Aorta (tissue), 5 donors: ENCODE results near the gene ACOT7. TPM values are rescaled to one million over a fixed set of nuclear protein-coding genes. Genes with fewer than 3 reads are reported as not detected.

Source experiments
- ATAC-seq: fragments of 200-7000 bp; cut with Tn5 transposase; one replicate; pipeline ENCODE4 v1.9.1; 2022; ENCODE audit warnings: moderate library complexity; ENCODE audit not compliant: low FRiP score
- DNase-seq, 2 donors: peaks; one replicate each; pipeline ENCODE4 v3.0.0-alpha.2; 2020
- H3K27ac ChIP-seq, 2 donors: one replicate each; pipeline ENCODE4 v1.5.1; 2013; ENCODE audit warnings: low read length in 2 of 2, mild to moderate bottlenecking in 2 of 2, moderate library complexity in 2 of 2, control low read depth in 1 of 2, inconsistent platforms in 1 of 2, low read depth in 1 of 2
- H3K27me3 ChIP-seq, 2 donors: one replicate each; pipeline ENCODE4 v1.6.1; 2013; ENCODE audit warnings: control low read depth in 1 of 2, low read length in 1 of 2, mild to moderate bottlenecking in 1 of 2, moderate library complexity in 1 of 2; ENCODE audit not compliant: insufficient read depth in 2 of 2, control insufficient read depth in 1 of 2
- H3K36me3 ChIP-seq, 2 donors: one replicate each; pipeline ENCODE4 v1.6.1; 2013; ENCODE audit warnings: control low read depth in 1 of 2, low read length in 1 of 2, mild to moderate bottlenecking in 1 of 2; ENCODE audit not compliant: insufficient read depth in 2 of 2, control insufficient read depth in 1 of 2
- H3K4me1 ChIP-seq, 2 donors: one replicate each; pipeline ENCODE4 v1.6.1; 2013; ENCODE audit warnings: low read length in 2 of 2, control low read depth in 1 of 2, mild to moderate bottlenecking in 1 of 2, moderate library complexity in 1 of 2; ENCODE audit not compliant: insufficient read depth in 2 of 2, control insufficient read depth in 1 of 2
- H3K4me3 ChIP-seq, 2 donors: one replicate each; pipeline ENCODE4 v1.5.1; 2013; ENCODE audit warnings: low read length in 2 of 2, control low read depth in 1 of 2, mild to moderate bottlenecking in 1 of 2
- H3K9me3 ChIP-seq: one replicate; pipeline ENCODE4 v1.6.1; 2013; ENCODE audit warnings: mild to moderate bottlenecking, low read length; ENCODE audit not compliant: control insufficient read depth
- WGBS, 2 donors: extraction: QIAGEN DNeasy Blood & Tissue Kit; methylation state at CpG; one replicate each; pipeline ENCODE4 v1.1.7; 2013; 5-methylcytosine and 5-hydroxymethylcytosine counted together
- intact Hi-C, 2 donors: fragments of 100-400 bp; cut with DNase I; formaldehyde crosslinking; loops; one replicate each; pipeline versions ENCODE4 v1.14.2 to v1.15.0; 2022
- polyA plus RNA-seq, 2 donors: library from polyadenylated mRNA; stranded (reverse); fragments of 200-250 nt; gene quantifications; one replicate each; pipeline ENCODE4 v1.2.3, GENCODE V29; 2013
- total RNA-seq, 2 donors: library from RNA; stranded (reverse); fragmentation: NEBNext Ultra II Directional; extraction: Animal tissue kit (Norgen Biotek cat#: 25700); gene quantifications; one replicate each; pipeline ENCODE4 v1.2.1, GENCODE V29; 2021
- donor health status: healthy with polysubstance abuse.
- donor health status: Bipolar disorder and iron deficiency.
- donor health status: DM: no; HTN: no; CAD: no.
- donor health status: DM: no; HTN: no; CAD: no.
- donor health status: DM: yes; HTN: yes; CAD: no.

Gene ACOT7
- total and polyA plus RNA-seq, 4 donors: 12.5 to 22.6 (median 17.6) TPM

DNA sequence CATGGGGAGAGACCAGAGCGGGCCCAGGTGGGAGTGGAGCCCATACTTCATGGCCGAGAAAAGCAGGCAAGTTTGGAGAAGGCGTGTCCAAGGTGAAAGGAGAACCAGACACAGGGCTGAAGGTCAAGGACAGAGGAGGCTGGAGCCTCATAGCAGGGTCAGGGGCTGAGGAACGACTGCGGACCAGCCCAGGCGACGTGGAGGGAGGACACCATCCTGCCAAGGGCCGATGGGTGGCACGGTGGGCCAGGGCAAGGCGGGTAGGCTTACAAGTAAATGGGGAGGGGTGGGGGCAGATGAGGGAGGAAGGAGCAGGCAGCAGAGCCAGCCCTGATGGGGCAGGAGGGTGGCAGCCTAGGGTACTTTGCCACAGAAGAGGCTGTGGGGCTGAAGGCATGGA, 114.5 kb downstream of the ACOT7 start:
- Histone ChIP-seq H3K9me3 (no peaks in the 10 kb centered on the region), H3K27me3 (no peaks in the 10 kb centered on the region), H3K4me1 (no peaks in the 10 kb centered on the region), H3K4me3 (no peak overlapping the region), H3K36me3 (no peaks in the 10 kb centered on the region), H3K27ac (no peak overlapping the region)
- no peak for ATAC-seq
- WGBS, 2 donors: 96% methylated on average over 10 of the region's 10 CpGs
- intact Hi-C loops: no loop called here
- DNase-seq: no peak

GRCh38 chr1:6278263-6278662, 115.3 kb downstream of the ACOT7 start:
- H3K4me3 ChIP-seq: no peak overlapping the region
- H3K4me1 ChIP-seq: no peaks in the 10 kb centered on the region
- H3K27me3 ChIP-seq: no peaks in the 10 kb centered on the region
- intact Hi-C loops: no loop called here
- DNase-seq (no peak), ATAC-seq (no peak)
- H3K36me3 ChIP-seq: no peaks in the 10 kb centered on the region
- 91% methylated on average over 9 of the region's 9 CpGs for WGBS, 2 donors
- no peak overlapping the region for H3K27ac ChIP-seq
- no peaks in the 10 kb centered on the region for H3K9me3 ChIP-seq

GRCh38 chr1:6276811-6277555, 116.6 kb downstream of the ACOT7 start:
- Histone ChIP-seq H3K9me3 (no peaks in the 10 kb centered on the region), H3K27me3 (no peaks in the 10 kb centered on the region), H3K4me3 (no peak overlapping the region), H3K36me3 (no peaks in the 10 kb centered on the region), H3K4me1 (no peaks in the 10 kb centered on the region), H3K27ac (no peak overlapping the region)
- 93 to 95% methylated on average over 20 of the region's 20 CpGs for WGBS, 2 donors
- intact Hi-C loops: no loop called here
- ATAC-seq (no peak), DNase-seq (no peak)

DNA sequence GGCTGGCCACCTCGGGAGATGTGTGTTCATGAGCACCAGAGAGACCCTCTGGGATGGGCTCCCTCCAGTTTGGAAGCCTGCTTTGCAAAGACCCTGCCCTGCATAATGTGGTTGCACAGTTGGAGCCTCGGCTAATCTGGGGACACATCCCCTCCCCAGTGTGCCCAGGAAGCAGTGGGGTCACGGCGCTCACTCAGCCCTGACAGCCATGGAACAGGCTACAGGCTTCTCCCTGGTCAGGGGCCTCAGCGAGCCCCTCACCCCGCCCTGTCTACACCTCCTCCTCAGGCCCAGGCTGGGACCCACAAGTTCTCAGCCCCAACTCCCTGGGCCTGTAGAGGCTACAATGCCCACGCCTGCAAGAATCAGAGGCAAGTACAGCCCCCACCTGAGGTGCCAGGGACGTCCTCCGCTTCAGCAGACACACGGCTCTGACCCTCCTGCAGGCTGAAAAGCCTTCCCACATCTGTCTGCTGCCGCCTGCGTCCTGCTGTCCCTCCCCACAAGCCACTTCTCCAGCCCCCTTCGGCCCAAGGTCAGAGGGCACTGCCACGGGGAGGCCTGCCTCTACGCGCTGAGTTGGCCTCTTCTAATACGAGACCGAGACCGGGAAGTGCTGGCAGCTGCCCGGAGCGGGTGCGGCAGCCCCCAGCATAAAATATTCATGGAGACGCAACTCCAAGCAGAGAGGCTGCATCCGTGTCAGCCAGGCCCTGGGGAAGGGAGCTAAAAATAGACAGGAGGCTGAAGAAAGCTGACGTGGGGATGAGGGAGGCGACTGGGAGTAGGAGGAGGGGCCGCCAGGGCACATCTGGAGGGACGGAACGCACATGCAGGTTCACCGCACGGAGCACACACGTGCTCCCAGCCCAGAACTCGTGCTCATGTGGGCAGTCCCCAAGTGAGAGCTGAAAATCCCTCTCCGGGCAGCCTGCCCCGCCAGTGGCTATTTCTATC, 117.5 kb downstream of the ACOT7 start:
- Histone ChIP-seq H3K4me3 (no peak overlapping the region), H3K9me3 (no peaks in the 10 kb centered on the region), H3K4me1 (no peaks in the 10 kb centered on the region), H3K36me3 (no peaks in the 10 kb centered on the region), H3K27me3 (no peaks in the 10 kb centered on the region), H3K27ac (no peak overlapping the region)
- intact Hi-C loops: no loop called here
- 26 to 30% methylated on average over 35 of the region's 35 CpGs for WGBS, 2 donors
- peak; percentile 40 for ATAC-seq
- DNase-seq: peak in 1 of 2 donors; percentile 74

GRCh38 chr1:6274622-6275139, 118.9 kb downstream of the ACOT7 start:
- DNase-seq: no peak
- Histone ChIP-seq H3K4me1 (no peaks in the 10 kb centered on the region), H3K36me3 (no peaks in the 10 kb centered on the region), H3K27ac (no peak overlapping the region), H3K9me3 (no peaks in the 10 kb centered on the region), H3K4me3 (no peak overlapping the region), H3K27me3 (no peaks in the 10 kb centered on the region)
- intact Hi-C loops: no loop called here
- WGBS, 2 donors: 97 to 99% methylated on average over 16 of the region's 16 CpGs
- ATAC-seq: no peak

- WGBS, 2 donors: 96 to 97% methylated on average over 11 of the region's 11 CpGs
- no peak for ATAC-seq
These were observed 119.5 kb downstream of the ACOT7 start for GRCh38 chr1:6274102-6274501.

GRCh38 chr1:6273380-6273891, 120.1 kb downstream of the ACOT7 start:
- intact Hi-C loops: no loop called here
- no peak overlapping the region for H3K27ac ChIP-seq
- H3K4me1 ChIP-seq: no peaks in the 10 kb centered on the region
- ATAC-seq (no peak), DNase-seq (no peak)
- 91 to 94% methylated on average over 19 of the region's 19 CpGs for WGBS, 2 donors
- H3K27me3 ChIP-seq: no peaks in the 10 kb centered on the region
- no peaks in the 10 kb centered on the region for H3K9me3 ChIP-seq
- no peaks in the 10 kb centered on the region for H3K36me3 ChIP-seq
- H3K4me3 ChIP-seq: no peak overlapping the region

More at GRCh38 chr1:6274102-6274501, 119.5 kb downstream of the ACOT7 start:
- H3K27ac ChIP-seq: no peak overlapping the region
- H3K4me3 ChIP-seq: no peak overlapping the region
- H3K4me1 ChIP-seq: no peaks in the 10 kb centered on the region
- DNase-seq: no peak
- no peaks in the 10 kb centered on the region for H3K9me3 ChIP-seq
- H3K27me3 ChIP-seq: no peaks in the 10 kb centered on the region
- intact Hi-C loops: no loop called here
- no peaks in the 10 kb centered on the region for H3K36me3 ChIP-seq

DNA sequence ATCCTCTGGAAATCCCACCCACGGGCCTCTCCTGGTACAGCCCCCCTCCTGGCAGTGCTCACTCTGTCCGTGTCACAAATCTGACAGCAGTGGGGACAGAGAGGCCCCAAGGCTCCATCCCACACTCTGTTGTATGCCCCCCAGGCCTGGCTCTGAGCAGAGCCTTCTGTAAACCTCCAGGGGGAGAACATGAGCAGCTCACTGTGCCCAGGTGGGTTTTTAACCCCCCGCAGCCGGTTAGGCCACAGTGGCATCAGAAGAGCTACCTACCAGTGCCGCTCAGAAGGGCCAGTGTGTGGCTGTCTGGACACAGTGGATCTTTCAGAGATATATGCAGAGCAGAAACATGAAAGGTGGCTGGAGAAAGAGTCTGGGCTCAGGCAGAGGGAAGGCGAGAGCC, 120.7 kb downstream of the ACOT7 start:
- Histone ChIP-seq H3K4me3 (no peak overlapping the region), H3K4me1 (no peaks in the 10 kb centered on the region), H3K27ac (no peak overlapping the region), H3K36me3 (no peaks in the 10 kb centered on the region), H3K9me3 (no peaks in the 10 kb centered on the region), H3K27me3 (no peaks in the 10 kb centered on the region)
- intact Hi-C loops: no loop called here
- WGBS, 2 donors: 90 to 92% methylated on average over 6 of the region's 6 CpGs
- DNase-seq (no peak), ATAC-seq (no peak)
